Spleen (tissue), 7 donors: ENCODE measurements around the gene CNTN5.

ENCODE experiments used
- CTCF ChIP-seq, 11 experiments: fragments of 200-600 bp in 7 of 11; fragments of 450-650 bp in 4 of 11; sonication (generic) in 4 of 11; IDR thresholded peaks in 8 of 11; conservative IDR thresholded peaks in 3 of 11; 1 replicate in 7 of 11; 2 replicates in 4 of 11; pipeline versions ENCODE4 v1.4.0 to v1.8.0; 2016 to 2021; ENCODE audit warnings: antibody characterized with exemption in 11 of 11, inconsistent platforms in 4 of 11, mild to moderate bottlenecking in 1 of 11
- POLR2A ChIP-seq, 3 donors: fragments of 450-650 bp; IDR thresholded peaks; one replicate each; pipeline ENCODE4 v1.5.1; 2017; ENCODE audit warnings: antibody characterized with exemption in 3 of 3, mild to moderate bottlenecking in 1 of 3
- donor health status: DM: no; HTN: no; CAD: no; lungs with moderate emphysema.
- donor health status: DM: no; HTN: no; CAD: no.
- donor health status: DM: no; HTN: no; CAD: no.

- TF ChIP-seq CTCF (IDR thresholded peaks at IDR 0.05 in 8 of 11, conservative IDR thresholded peaks at IDR 0.05 in 3 of 11) (no peak), POLR2A (IDR thresholded peaks at IDR 0.05) (no peak)
Measured at GRCh38 chr11:100185588-100185987, 1164.8 kb downstream of the CNTN5 start.
